SH-SY5Y (cell line): ENCODE measurements around the gene CLIC4.

Experiments used
- GATA2 ChIP-seq: IDR thresholded peaks from 2 replicates; pipeline ENCODE4 v1.6.1; 2011; ENCODE audit warnings: mild to moderate bottlenecking, low read depth, low read length
- GATA3 ChIP-seq: IDR thresholded peaks from 2 replicates; pipeline ENCODE4 v1.6.1; 2011; ENCODE audit warnings: low read depth, mild to moderate bottlenecking, low read length, moderate library complexity

DNA sequence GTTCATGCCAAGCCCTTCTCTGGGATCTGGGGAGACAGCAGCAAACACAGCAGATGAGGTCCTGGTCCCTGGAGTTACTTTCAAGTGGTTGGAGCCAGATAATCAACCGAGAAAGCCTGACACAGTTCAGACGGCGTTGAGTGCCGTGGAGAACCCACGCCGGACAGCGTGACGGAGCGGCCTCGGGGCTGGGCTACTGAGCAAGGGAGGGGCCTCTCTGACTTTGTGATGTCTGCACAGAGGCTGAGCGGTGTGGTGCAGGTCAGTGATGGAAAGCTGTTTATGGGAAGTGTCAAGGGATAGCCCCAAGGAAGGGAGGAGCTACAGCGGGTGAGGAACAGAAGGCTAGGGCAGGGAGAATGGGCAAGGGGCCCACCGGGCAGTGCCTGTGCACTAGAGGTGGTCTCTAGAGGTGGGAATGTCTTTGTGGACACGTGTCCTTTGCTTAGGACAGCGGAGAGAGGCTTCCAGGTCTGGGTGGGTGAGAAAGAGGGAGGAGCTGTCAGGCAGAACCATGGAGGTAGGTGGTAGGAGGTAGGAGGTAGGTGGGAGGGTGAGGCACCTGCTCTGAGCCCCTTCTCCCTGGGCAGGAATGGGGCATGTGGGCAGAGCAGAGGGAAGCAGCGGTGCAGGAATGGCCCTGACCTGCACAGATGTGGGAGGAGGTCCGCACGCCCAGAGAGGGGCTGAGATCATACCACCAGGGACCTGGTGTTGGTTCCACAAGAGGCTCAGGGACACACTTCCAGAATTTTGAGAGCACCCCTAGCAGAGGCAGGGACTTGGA lies 122.0 kb downstream of the CLIC4 start:
- TF ChIP-seq GATA2 = no peak
- TF ChIP-seq GATA3 = no peak
